ENCODE results near the gene MED12L.
"Not testable (repeated sequence)": the region's sequence is repeated elsewhere in the genome, so short reads cannot be mapped to it uniquely, and the experiment has no call there.

The MED12L gene

GRCh38 chr3:151383956-151384355 lies 298.5 kb downstream of the MED12L start:
- no peak for DNase-seq
- H3K4me1 Mint-ChIP-seq (ENCODE audit: low read depth), result peaks cover 4% of the 10 kb centered on the region
- no peak overlapping the region for H3K27ac Mint-ChIP-seq
- peaks cover under 1% of the 10 kb centered on the region for H3K27me3 Mint-ChIP-seq
- no peak overlapping the region for H3K4me3 Mint-ChIP-seq
- no peaks in the 10 kb centered on the region for H3K9me3 Mint-ChIP-seq
- no peaks in the 10 kb centered on the region for H3K36me3 Mint-ChIP-seq (ENCODE audit: low read depth)

- Mint-ChIP-seq H3K36me3 (ENCODE audit: low read depth) (no peaks in the 10 kb centered on the region), H3K27me3 (peaks cover 9% of the 10 kb centered on the region), H3K4me3 (no peak within 1 kb of the TSS), H3K27ac (no peak within 1 kb of the TSS), H3K9me3 (no peaks in the 10 kb centered on the region), H3K4me1 (ENCODE audit: low read depth) (peaks cover 4% of the 10 kb centered on the region)
- no peak for DNase-seq
Observed at GRCh38 chr3:151384741-151385174, 299.3 kb downstream of the MED12L start, which contains the start of gene P2RY12. P2RY12 (minus strand) TSS chr3:151384753; CDS start chr3:151338845, 45,908 bp downstream.

GRCh38 chr3:151386056-151386455 lies 300.6 kb downstream of the MED12L start:
- peaks cover 4% of the 10 kb centered on the region for H3K4me1 Mint-ChIP-seq (ENCODE audit: low read depth)
- no peaks in the 10 kb centered on the region for H3K9me3 Mint-ChIP-seq
- no peak overlapping the region for H3K4me3 Mint-ChIP-seq
- H3K36me3 Mint-ChIP-seq (ENCODE audit: low read depth), result no peaks in the 10 kb centered on the region
- no peak overlapping the region for H3K27ac Mint-ChIP-seq
- DNase-seq, result no peak
- H3K27me3 Mint-ChIP-seq, result peaks cover 11% of the 10 kb centered on the region

GRCh38 chr3:151387432-151387831 lies 302.0 kb downstream of the MED12L start:
- Mint-ChIP-seq H3K4me1 (ENCODE audit: low read depth) (peaks cover 4% of the 10 kb centered on the region), H3K36me3 (ENCODE audit: low read depth) (no peaks in the 10 kb centered on the region), H3K27me3 (peaks cover 11% of the 10 kb centered on the region), H3K27ac (no peak overlapping the region), H3K4me3 (no peak overlapping the region), H3K9me3 (no peaks in the 10 kb centered on the region)
- DNase-seq, result no peak

- H3K4me1 Mint-ChIP-seq (ENCODE audit: low read depth), result peaks cover 4% of the 10 kb centered on the region
- H3K27me3 Mint-ChIP-seq, result peaks cover 11% of the 10 kb centered on the region
- no peak for DNase-seq
- no peaks in the 10 kb centered on the region for H3K36me3 Mint-ChIP-seq (ENCODE audit: low read depth)
- no peak overlapping the region for H3K27ac Mint-ChIP-seq
- no peak overlapping the region for H3K4me3 Mint-ChIP-seq
- no peaks in the 10 kb centered on the region for H3K9me3 Mint-ChIP-seq
Observed at GRCh38 chr3:151387842-151388241, 302.4 kb downstream of the MED12L start.

GRCh38 chr3:151391720-151392119 lies 306.3 kb downstream of the MED12L start:
- Mint-ChIP-seq H3K27ac (no peak overlapping the region), H3K4me3 (no peak overlapping the region), H3K4me1 (ENCODE audit: low read depth) (no peaks in the 10 kb centered on the region), H3K9me3 (no peaks in the 10 kb centered on the region), H3K27me3 (peaks cover 14% of the 10 kb centered on the region), H3K36me3 (ENCODE audit: low read depth) (no peaks in the 10 kb centered on the region)
- no peak for DNase-seq

GRCh38 chr3:151392191-151392590 lies 306.7 kb downstream of the MED12L start:
- not testable (repeated sequence) for H3K27ac Mint-ChIP-seq; H3K36me3 Mint-ChIP-seq (ENCODE audit: low read depth); H3K4me1 Mint-ChIP-seq (ENCODE audit: low read depth); H3K9me3 Mint-ChIP-seq; DNase-seq; H3K4me3 Mint-ChIP-seq
- peaks cover 14% of the 10 kb centered on the region for H3K27me3 Mint-ChIP-seq

GRCh38 chr3:151393146-151393830 lies 307.8 kb downstream of the MED12L start:
- H3K36me3 Mint-ChIP-seq (ENCODE audit: low read depth), result no peaks in the 10 kb centered on the region
- no peaks in the 10 kb centered on the region for H3K9me3 Mint-ChIP-seq
- H3K4me1 Mint-ChIP-seq (ENCODE audit: low read depth), result no peaks in the 10 kb centered on the region
- H3K27ac Mint-ChIP-seq, result no peak overlapping the region
- H3K27me3 Mint-ChIP-seq, result peaks cover 14% of the 10 kb centered on the region
- no peak overlapping the region for H3K4me3 Mint-ChIP-seq
- no peak for DNase-seq

GRCh38 chr3:151393941-151394340 lies 308.5 kb downstream of the MED12L start:
- H3K4me3 Mint-ChIP-seq, result no peak overlapping the region
- H3K27ac Mint-ChIP-seq, result no peak overlapping the region
- H3K27me3 Mint-ChIP-seq, result peaks cover 14% of the 10 kb centered on the region
- no peaks in the 10 kb centered on the region for H3K9me3 Mint-ChIP-seq
- H3K4me1 Mint-ChIP-seq (ENCODE audit: low read depth), result no peaks in the 10 kb centered on the region
- H3K36me3 Mint-ChIP-seq (ENCODE audit: low read depth), result no peaks in the 10 kb centered on the region
- DNase-seq, result no peak

GRCh38 chr3:151394611-151395010 lies 309.1 kb downstream of the MED12L start:
- Mint-ChIP-seq H3K4me1 (ENCODE audit: low read depth) (no peaks in the 10 kb centered on the region), H3K4me3 (no peak overlapping the region), H3K27me3 (peaks cover 7% of the 10 kb centered on the region), H3K27ac (no peak overlapping the region), H3K36me3 (ENCODE audit: low read depth) (no peaks in the 10 kb centered on the region), H3K9me3 (no peaks in the 10 kb centered on the region)
- DNase-seq, result no peak

GRCh38 chr3:151395806-151396205 lies 310.3 kb downstream of the MED12L start:
- no peaks in the 10 kb centered on the region for H3K9me3 Mint-ChIP-seq
- H3K27ac Mint-ChIP-seq, result no peak overlapping the region
- H3K36me3 Mint-ChIP-seq (ENCODE audit: low read depth), result no peaks in the 10 kb centered on the region
- H3K4me3 Mint-ChIP-seq, result no peak overlapping the region
- H3K4me1 Mint-ChIP-seq (ENCODE audit: low read depth), result no peaks in the 10 kb centered on the region
- DNase-seq, result no peak
- peaks cover 4% of the 10 kb centered on the region for H3K27me3 Mint-ChIP-seq

GRCh38 chr3:151398895-151399294 lies 313.4 kb downstream of the MED12L start:
- no peaks in the 10 kb centered on the region for H3K36me3 Mint-ChIP-seq (ENCODE audit: low read depth)
- no peak overlapping the region for H3K4me3 Mint-ChIP-seq
- H3K27ac Mint-ChIP-seq, result no peak overlapping the region
- no peaks in the 10 kb centered on the region for H3K9me3 Mint-ChIP-seq
- no peak for DNase-seq
- peaks cover 2% of the 10 kb centered on the region for H3K4me1 Mint-ChIP-seq (ENCODE audit: low read depth)
- H3K27me3 Mint-ChIP-seq, result no peaks in the 10 kb centered on the region

- Mint-ChIP-seq H3K9me3 (no peaks in the 10 kb centered on the region), H3K27me3 (no peaks in the 10 kb centered on the region), H3K36me3 (ENCODE audit: low read depth) (no peaks in the 10 kb centered on the region), H3K27ac (no peak overlapping the region), H3K4me3 (no peak overlapping the region), H3K4me1 (ENCODE audit: low read depth) (peaks cover 5% of the 10 kb centered on the region)
- no peak for DNase-seq
Observed at GRCh38 chr3:151400341-151400740, 314.9 kb downstream of the MED12L start.

GRCh38 chr3:151402349-151402748 lies 316.9 kb downstream of the MED12L start:
- Mint-ChIP-seq H3K36me3 (ENCODE audit: low read depth) (no peaks in the 10 kb centered on the region), H3K27me3 (no peaks in the 10 kb centered on the region), H3K4me3 (no peak overlapping the region), H3K9me3 (no peaks in the 10 kb centered on the region), H3K4me1 (ENCODE audit: low read depth) (peaks cover 5% of the 10 kb centered on the region), H3K27ac (no peak overlapping the region)
- DNase-seq, result no peak

- Mint-ChIP-seq H3K27ac (no peak overlapping the region), H3K4me3 (no peak overlapping the region), H3K4me1 (ENCODE audit: low read depth) (peaks cover 5% of the 10 kb centered on the region), H3K36me3 (ENCODE audit: low read depth) (no peaks in the 10 kb centered on the region), H3K27me3 (no peaks in the 10 kb centered on the region), H3K9me3 (no peaks in the 10 kb centered on the region)
- DNase-seq, result no peak
Observed at GRCh38 chr3:151403246-151403645, 317.8 kb downstream of the MED12L start.

GRCh38 chr3:151404316-151404715 lies 318.9 kb downstream of the MED12L start:
- Mint-ChIP-seq H3K9me3 (no peaks in the 10 kb centered on the region), H3K4me1 (ENCODE audit: low read depth) (peaks cover 5% of the 10 kb centered on the region), H3K36me3 (ENCODE audit: low read depth) (no peaks in the 10 kb centered on the region), H3K27ac (no peak overlapping the region), H3K4me3 (no peak overlapping the region), H3K27me3 (no peaks in the 10 kb centered on the region)
- DNase-seq, result no peak
